Measurements from ENCODE around the gene CSNK2B.

Gene CSNK2B

GRCh38 chr6:31715022-31715958 lies 49.4 kb downstream of the CSNK2B start, which contains the start of gene LY6G6D:
LY6G6D (plus strand) TSS chr6:31715348; CDS start chr6:31715356, 8 bp downstream.
- CTCF ChIA-PET: interaction anchor here (3.0 kb wide), 1 partner anchor 14 kb away, joined by 12 read pairs; the partner anchor contains the start of gene DDAH2
- no peak within 1 kb of the TSS for H3K4me3 ChIP-seq (ENCODE audit: low read depth, low read length)
- no peak for DNase-seq (ENCODE audit: low read depth, low spot score)
- POLR2A ChIA-PET: interaction anchor here (0.6 kb wide), 1 partner anchor 92 kb away, joined by 6 read pairs; no protein-coding TSS in a partner anchor
- no peak for TF ChIP-seq CTCF (IDR thresholded peaks at IDR 0.05; ENCODE audit: insufficient read depth, low read length, missing control alignments)

DNA sequence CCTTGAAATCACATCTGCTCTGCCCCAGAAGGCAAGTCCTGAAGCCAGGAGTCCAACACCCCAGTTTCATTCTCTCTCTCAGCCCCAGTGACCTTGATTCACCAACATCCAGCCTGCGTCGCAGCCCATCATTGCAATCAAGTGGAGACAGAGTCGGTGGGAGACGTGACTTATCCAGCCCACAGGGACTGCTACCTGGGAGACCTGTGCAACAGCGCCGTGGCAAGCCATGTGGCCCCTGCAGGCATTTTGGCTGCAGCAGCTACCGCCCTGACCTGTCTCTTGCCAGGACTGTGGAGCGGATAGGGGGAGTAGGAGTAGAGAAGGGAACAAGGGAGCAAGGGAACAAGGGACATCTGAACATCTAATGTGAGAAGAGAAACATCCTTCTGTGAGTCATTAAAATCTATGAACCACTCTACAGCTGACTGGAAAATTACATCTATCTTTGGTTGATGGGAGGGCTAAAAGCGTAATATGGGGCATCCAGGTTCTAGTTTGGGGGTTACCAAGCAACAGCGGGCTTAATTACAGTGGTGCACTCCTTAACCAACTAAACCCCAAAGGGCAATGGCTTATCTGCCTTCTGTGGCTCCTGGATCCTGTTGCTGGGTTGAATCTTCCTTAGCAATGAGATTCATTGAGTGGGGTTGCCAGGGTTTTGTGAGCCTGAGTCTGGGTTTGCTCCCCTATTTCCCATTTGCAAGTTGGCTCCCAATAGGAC lies 51.8 kb downstream of the CSNK2B start:
- no peak overlapping the region for H3K4me3 ChIP-seq (ENCODE audit: low read depth, low read length)
- ChIA-PET POLR2A (no interaction called here), CTCF (no interaction called here)
- DNase-seq (ENCODE audit: low read depth, low spot score): no peak
- TF ChIP-seq CTCF (IDR thresholded peaks at IDR 0.05; ENCODE audit: insufficient read depth, low read length, missing control alignments): no peak

DNA sequence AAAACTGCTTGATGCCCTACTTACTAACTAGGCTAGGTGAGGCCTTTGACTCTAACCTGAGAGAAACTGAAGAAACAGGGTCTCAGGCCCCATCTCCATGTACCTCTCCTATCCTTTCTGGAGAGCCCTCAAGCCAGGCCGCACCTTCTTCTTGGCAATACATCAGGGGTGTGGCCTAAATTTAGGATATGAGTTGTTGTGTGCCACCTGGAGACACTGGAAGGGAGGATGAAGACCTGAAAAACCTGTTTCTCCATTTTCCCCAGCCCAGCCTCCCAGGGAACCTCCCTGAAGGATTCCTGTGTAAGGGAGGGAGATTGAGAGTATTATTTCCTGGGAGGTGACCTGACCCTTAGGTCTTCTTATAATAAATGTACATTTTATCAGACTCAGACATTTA lies 52.4 kb downstream of the CSNK2B start:
- no peak overlapping the region for H3K4me3 ChIP-seq (ENCODE audit: low read depth, low read length)
- ChIA-PET CTCF (no interaction called here), POLR2A (no interaction called here)
- no peak for TF ChIP-seq CTCF (IDR thresholded peaks at IDR 0.05; ENCODE audit: insufficient read depth, low read length, missing control alignments)
- no peak for DNase-seq (ENCODE audit: low read depth, low spot score)

- no peak overlapping the region for H3K4me3 ChIP-seq (ENCODE audit: low read depth, low read length)
- ChIA-PET CTCF (no interaction called here), POLR2A (no interaction called here)
- no peak for TF ChIP-seq CTCF (IDR thresholded peaks at IDR 0.05; ENCODE audit: insufficient read depth, low read length, missing control alignments)
- DNase-seq (ENCODE audit: low read depth, low spot score): no peak
Measured at GRCh38 chr6:31719001-31719400, 53.1 kb downstream of the CSNK2B start.
